ENCODE results near the gene ASB16. TPM values are rescaled to one million over a fixed set of nuclear protein-coding genes. Genes with fewer than 3 reads are reported as not detected.

Gene ASB16
- total RNA-seq, 2 experiments from 2014 or later, result 0.38 TPM; not detected in 1

DNA sequence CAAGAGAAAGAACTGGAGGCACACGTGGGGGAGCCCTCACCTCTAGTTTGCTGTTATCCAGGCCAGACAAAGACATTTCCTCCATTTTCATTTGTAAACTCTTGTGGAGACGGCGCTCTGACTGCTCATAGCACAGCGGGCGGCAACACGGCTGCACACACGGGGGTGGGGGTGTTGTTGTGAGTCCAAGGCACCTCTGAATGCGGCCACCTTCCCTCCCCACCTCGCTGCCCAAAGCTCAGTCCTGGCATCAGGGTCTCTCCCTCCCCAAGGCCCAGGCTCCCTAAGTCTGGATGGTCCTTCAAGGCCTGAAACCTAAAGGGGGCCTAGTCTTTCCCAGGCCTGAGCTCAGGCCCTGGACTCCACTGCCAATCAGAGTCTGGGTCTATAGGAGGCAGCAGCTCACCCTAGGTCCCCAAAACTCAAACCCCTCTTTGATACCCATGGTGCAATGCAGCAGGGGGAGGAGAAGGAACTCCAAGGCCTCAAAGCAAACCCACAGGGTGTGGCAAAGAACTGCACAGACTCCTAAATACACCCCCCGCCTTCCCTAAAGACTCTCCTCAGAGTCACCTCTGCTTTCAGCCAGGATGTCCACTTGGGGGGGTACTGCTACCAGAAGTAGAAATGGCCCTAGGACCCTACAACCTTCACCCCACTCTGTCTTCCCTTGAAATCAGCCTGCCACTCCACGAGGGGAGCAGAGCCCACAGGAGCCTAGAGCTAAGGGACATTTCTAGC lies 27.6 kb downstream of the ASB16 start:
- POLR2A ChIA-PET, result interaction anchor here (1.1 to 25.4 kb wide), 7 partner anchors 11 to 129 kb away, joined by 3 to 504 read pairs (median 8); partner anchors contain the start of genes HDAC5, SLC25A39, TMUB2 and UBTF

DNA sequence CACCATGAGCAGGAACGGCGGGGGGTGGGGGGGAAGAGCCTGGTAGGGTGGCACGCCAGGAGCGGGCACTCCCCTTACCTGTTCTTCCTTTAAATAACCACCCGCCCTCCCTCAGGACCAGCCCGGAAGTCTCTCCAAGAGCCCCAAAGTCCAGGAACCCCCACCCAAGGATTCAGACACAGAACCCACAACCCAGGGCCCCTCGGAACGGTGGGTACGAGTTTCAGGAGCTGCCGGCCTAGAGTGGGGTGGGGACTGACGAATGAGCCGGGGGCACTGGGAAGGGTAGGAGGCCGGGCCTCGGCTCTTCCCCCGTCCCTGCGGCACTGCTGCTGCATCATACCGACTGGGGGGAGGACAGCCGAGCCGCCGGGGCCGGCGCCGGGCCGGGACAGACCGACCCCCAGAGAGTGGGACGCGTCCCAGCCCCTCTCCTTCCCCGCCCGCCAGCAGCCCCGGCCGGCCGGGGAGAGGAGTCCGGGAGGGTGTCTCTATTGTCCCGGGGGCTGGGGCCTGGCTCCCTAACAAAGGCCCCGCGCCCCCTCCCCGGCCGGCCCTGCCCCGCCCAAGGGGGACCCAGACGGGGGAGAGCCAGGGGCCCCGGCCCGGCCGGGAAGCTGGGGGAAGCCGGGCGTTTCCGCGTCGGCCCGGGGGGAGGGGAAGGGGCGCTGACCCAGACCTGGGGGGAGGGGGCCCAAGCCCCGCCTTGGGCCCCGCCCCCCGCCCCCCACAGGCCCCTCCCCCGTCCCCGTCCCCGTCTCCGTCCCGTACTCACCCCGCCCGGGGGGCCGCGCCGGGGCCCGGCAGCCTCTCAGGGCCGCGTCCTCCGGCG lies 28.4 kb downstream of the ASB16 start:
- H3K27ac Mint-ChIP-seq, result peak overlapping the region; percentile 95
- H3K4me1 Mint-ChIP-seq, result peaks cover 51% of the 10 kb centered on the region
- DNase-seq, result peak; percentile 69
- H3K27me3 Mint-ChIP-seq, result no peaks in the 10 kb centered on the region
- no peaks in the 10 kb centered on the region for H3K9me3 Mint-ChIP-seq
- ChIA-PET CTCF (interaction anchor here (1.4 to 2.8 kb wide), 4 partner anchors 11 to 132 kb away, joined by 5 to 25 read pairs (median 14); partner anchors contain the start of gene TMUB2), POLR2A (interaction anchor here (1.0 to 25.4 kb wide), 9 partner anchors 12 to 165 kb away, joined by 3 to 504 read pairs (median 6); partner anchors contain the start of genes FAM171A2, HDAC5, SLC25A39 and TMUB2)
- peaks cover 41% of the 10 kb centered on the region for H3K36me3 Mint-ChIP-seq (ENCODE audit: low read depth)
- peak overlapping the region; percentile 87 for H3K4me3 Mint-ChIP-seq

More for the DNA sequence above, 27.6 kb downstream of the ASB16 start:
- peaks cover 43% of the 10 kb centered on the region for H3K4me1 Mint-ChIP-seq
- CTCF ChIA-PET, result interaction anchor here (1.0 to 2.8 kb wide), 6 partner anchors 11 to 148 kb away, joined by 3 to 25 read pairs (median 8); partner anchors contain the start of gene TMUB2
- peaks cover 44% of the 10 kb centered on the region for H3K36me3 Mint-ChIP-seq (ENCODE audit: low read depth)
- peak; percentile 76 for DNase-seq
- H3K4me3 Mint-ChIP-seq, result peak overlapping the region; percentile 87
- no peaks in the 10 kb centered on the region for H3K9me3 Mint-ChIP-seq
- H3K27me3 Mint-ChIP-seq, result no peaks in the 10 kb centered on the region
- H3K27ac Mint-ChIP-seq, result peak overlapping the region; percentile 95

GRCh38 chr17:44199553-44200477 lies 29.3 kb downstream of the ASB16 start, which contains the start of gene ATXN7L3:
Gene ATXN7L3 (minus strand): TSS chr17:44199884. CDS start chr17:44198070, 1,814 bp downstream.
- no peaks in the 10 kb centered on the region for H3K9me3 Mint-ChIP-seq
- peaks cover 59% of the 10 kb centered on the region for H3K4me1 Mint-ChIP-seq
- DNase-seq, result peak; percentile 100
- H3K4me3 Mint-ChIP-seq, result peak within 1 kb of the TSS; percentile 90
- no peaks in the 10 kb centered on the region for H3K27me3 Mint-ChIP-seq
- peaks cover 32% of the 10 kb centered on the region for H3K36me3 Mint-ChIP-seq (ENCODE audit: low read depth)
- H3K27ac Mint-ChIP-seq, result peak within 1 kb of the TSS; percentile 95
- ChIA-PET CTCF (interaction anchor here (0.8 to 3.0 kb wide), 3 partner anchors 10 to 17 kb away, joined by 4 to 27 read pairs (median 21); partner anchors contain the start of gene TMUB2), POLR2A (interaction anchor here (1.0 to 25.4 kb wide), 7 partner anchors 13 to 164 kb away, joined by 3 to 504 read pairs (median 6); partner anchors contain the start of genes FAM171A2, HDAC5, TMUB2 and UBTF)

- no peak for DNase-seq
- Mint-ChIP-seq H3K9me3 (no peaks in the 10 kb centered on the region), H3K4me3 (peak overlapping the region; percentile 90), H3K27ac (peak overlapping the region; percentile 90), H3K4me1 (peaks cover 57% of the 10 kb centered on the region), H3K27me3 (no peaks in the 10 kb centered on the region), H3K36me3 (ENCODE audit: low read depth) (peaks cover 24% of the 10 kb centered on the region)
- CTCF ChIA-PET, result interaction anchor here (0.8 to 4.0 kb wide), 3 partner anchors 9 to 17 kb away, joined by 4 to 31 read pairs (median 27); no protein-coding TSS in a partner anchor
- POLR2A ChIA-PET, result interaction anchor here (1.8 to 25.4 kb wide), 3 partner anchors 14 to 149 kb away, joined by 5 to 504 read pairs (median 127); partner anchors contain the start of genes TMUB2 and UBTF
Observed at GRCh38 chr17:44200478-44201155, 30.1 kb downstream of the ASB16 start.

DNA sequence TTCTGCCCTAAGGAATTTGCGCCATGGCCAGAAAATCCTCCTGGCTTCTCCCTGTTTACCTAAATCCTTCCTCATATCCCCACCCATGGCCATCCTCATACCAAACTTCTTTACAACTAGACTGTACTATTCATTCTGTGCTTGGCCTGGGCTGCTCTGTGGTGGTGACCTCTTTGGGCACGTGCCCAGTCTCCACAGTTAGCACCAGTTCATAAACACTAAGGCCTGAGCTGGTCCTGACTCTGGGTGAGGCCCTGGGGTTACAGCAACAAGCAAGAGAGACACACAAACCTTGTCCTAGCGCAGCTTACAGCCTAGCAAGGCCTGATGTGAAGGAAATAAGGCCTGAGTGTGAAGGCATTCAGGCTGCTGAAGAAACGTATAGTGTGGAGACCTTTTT lies 32.3 kb downstream of the ASB16 start:
- Mint-ChIP-seq H3K36me3 (ENCODE audit: low read depth) (peaks cover 20% of the 10 kb centered on the region), H3K4me1 (peaks cover 46% of the 10 kb centered on the region), H3K27me3 (no peaks in the 10 kb centered on the region), H3K9me3 (no peaks in the 10 kb centered on the region), H3K4me3 (peak overlapping the region; percentile 9), H3K27ac (no peak overlapping the region)
- ChIA-PET POLR2A (interaction anchor here (1.2 to 25.4 kb wide), 2 partner anchors 11 to 79 kb away, joined by 4 to 504 read pairs; partner anchors contain the start of genes HDAC5 and UBTF), CTCF (interaction anchor here (1.2 to 4.0 kb wide), 3 partner anchors 15 to 124 kb away, joined by 3 to 31 read pairs (median 15); partner anchors contain the start of gene TMUB2)
- no peak for DNase-seq

DNA sequence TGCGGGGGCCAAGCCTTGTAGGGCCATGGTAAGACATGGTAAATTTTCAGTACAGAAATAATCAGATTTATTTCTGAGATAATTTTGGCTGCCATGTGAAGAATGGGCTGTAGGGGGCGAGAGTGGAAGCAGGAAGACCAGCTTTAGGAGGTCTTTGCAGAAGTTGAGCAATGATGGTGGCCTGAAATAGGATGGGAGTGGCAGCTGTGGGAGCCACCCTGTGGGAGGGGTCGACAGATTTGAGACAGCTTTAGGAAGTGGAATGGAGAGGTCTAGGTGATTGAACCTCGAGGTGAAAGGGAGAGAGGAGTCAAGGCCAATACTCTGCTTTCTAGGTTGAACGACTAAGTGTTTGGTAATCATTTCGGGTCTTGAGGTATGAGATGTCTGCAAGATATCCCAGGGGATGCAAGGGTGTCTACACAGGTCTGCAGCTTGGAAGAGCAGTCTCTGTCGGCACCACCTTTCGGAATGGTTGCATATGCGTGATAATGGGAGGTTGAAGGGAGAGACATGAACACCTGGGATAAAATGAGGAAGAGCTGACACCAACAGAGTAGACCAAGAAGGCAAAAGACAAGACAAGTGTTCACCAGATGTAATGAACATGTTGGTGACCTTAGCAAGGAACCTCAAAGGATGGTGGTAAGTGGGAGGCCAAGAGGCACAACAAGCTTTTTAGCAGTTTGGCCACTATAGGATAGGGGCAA lies 33.4 kb downstream of the ASB16 start:
- POLR2A ChIA-PET, result interaction anchor here (0.8 to 25.4 kb wide), 8 partner anchors 10 to 147 kb away, joined by 3 to 504 read pairs (median 6); partner anchors contain the start of genes SLC25A39, TMUB2 and UBTF
- H3K4me3 Mint-ChIP-seq, result no peak overlapping the region

DNA sequence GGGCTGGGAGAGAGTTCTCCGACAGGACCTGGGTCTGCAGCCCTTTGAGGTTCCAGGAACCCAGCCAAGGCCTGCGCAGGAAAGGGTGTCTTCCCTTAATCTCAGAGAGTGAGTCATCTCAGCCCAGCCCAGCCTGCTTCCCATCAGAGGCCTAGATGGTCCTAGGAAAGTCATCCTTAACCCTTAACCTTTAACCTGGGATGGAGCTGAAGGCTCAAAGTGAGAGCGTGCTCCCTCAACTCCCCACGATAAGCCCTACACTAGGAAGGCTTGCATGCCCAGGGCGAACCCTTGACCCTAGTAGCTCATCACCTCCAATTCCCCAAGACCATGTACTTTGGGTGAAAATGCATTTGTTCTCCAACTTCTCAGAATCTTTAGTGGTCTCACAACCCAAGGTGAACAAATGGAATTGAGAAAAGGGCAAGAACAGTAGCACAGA lies 34.0 kb downstream of the ASB16 start:
- CTCF ChIA-PET, result interaction anchor here (0.9 to 4.0 kb wide), 9 partner anchors 10 to 945 kb away, joined by 3 to 31 read pairs (median 6); partner anchors contain the start of gene TMUB2
- POLR2A ChIA-PET, result interaction anchor here (0.8 to 25.4 kb wide), 8 partner anchors 10 to 147 kb away, joined by 3 to 504 read pairs (median 6); partner anchors contain the start of genes SLC25A39, TMUB2 and UBTF
- Mint-ChIP-seq H3K27ac (peak overlapping the region; percentile 73), H3K9me3 (no peaks in the 10 kb centered on the region), H3K36me3 (ENCODE audit: low read depth) (peaks cover 23% of the 10 kb centered on the region), H3K4me1 (peaks cover 52% of the 10 kb centered on the region), H3K4me3 (no peak overlapping the region), H3K27me3 (no peaks in the 10 kb centered on the region)
- DNase-seq, result no peak

More for the DNA sequence above, 33.4 kb downstream of the ASB16 start:
- peaks cover 48% of the 10 kb centered on the region for H3K4me1 Mint-ChIP-seq
- CTCF ChIA-PET, result interaction anchor here (0.9 to 4.0 kb wide), 11 partner anchors 9 to 946 kb away, joined by 3 to 31 read pairs (median 5); partner anchors contain the start of gene TMUB2
- no peaks in the 10 kb centered on the region for H3K27me3 Mint-ChIP-seq
- peak; percentile 68 for DNase-seq
- H3K27ac Mint-ChIP-seq, result peak overlapping the region; percentile 77
- H3K36me3 Mint-ChIP-seq (ENCODE audit: low read depth), result peaks cover 21% of the 10 kb centered on the region
- no peaks in the 10 kb centered on the region for H3K9me3 Mint-ChIP-seq

DNA sequence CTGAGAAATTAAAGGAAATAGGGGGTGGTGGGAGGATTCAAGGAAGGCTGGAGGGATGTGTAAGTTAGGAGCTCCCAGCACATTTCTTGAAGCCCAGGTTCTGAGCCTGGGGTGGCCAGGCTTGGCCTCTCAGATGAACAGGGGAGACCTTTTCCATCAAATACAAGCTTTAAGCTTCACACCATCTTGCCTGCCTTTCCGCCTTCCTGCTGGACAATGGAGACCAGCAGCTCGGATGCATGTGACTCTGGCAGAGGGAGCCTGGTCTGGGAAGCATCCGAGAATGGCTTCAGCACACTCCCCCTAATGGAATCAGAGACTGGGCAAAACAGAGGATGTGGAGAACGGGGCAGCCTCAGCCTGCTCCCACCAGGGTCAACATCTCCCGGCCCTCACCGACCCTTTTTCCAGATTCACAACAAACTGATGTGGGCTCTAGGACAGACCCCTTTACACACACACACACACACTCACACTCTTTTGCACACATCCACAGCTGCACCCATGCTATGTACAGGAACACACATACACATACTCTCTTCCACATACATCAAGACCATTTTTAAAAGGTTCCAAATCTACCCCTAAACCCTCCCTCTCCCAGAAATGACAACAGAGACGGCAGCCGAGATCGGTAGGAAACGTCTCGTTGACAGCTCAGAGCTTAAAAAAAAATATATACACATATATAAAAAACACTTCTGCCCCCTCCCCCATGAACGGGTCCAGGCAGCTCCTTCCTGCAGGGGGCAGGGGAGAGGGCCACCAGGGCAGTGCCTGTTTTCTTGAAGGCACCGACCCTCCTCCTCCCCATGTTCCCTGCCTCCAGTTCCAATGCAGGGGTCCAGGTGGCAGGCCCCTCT lies 35.7 kb downstream of the ASB16 start:
- no peak for DNase-seq
- Mint-ChIP-seq H3K27me3 (no peaks in the 10 kb centered on the region), H3K9me3 (no peaks in the 10 kb centered on the region), H3K27ac (no peak overlapping the region), H3K4me1 (peaks cover 55% of the 10 kb centered on the region), H3K36me3 (ENCODE audit: low read depth) (peaks cover 32% of the 10 kb centered on the region), H3K4me3 (no peak overlapping the region)
- POLR2A ChIA-PET, result interaction anchor here (0.9 to 25.4 kb wide), 4 partner anchors 8 to 139 kb away, joined by 3 to 504 read pairs (median 255); partner anchors contain the start of genes ATXN7L3, GRN, TMUB2 and UBTF
- CTCF ChIA-PET, result interaction anchor here (1.1 to 1.6 kb wide), 5 partner anchors 11 to 124 kb away, joined by 3 to 9 read pairs (median 6); partner anchors contain the start of gene HDAC5

GRCh38 chr17:44206825-44207155 lies 36.3 kb downstream of the ASB16 start:
- CTCF ChIA-PET, result interaction anchor here (1.5 to 1.6 kb wide), 3 partner anchors 10 to 38 kb away, joined by 5 to 9 read pairs (median 7); no protein-coding TSS in a partner anchor
- H3K36me3 Mint-ChIP-seq (ENCODE audit: low read depth), result peaks cover 37% of the 10 kb centered on the region
- H3K9me3 Mint-ChIP-seq, result no peaks in the 10 kb centered on the region
- POLR2A ChIA-PET, result interaction anchor here (1.4 to 25.4 kb wide), 3 partner anchors 7 to 139 kb away, joined by 3 to 504 read pairs (median 504); partner anchors contain the start of genes ATXN7L3, GRN, TMUB2 and UBTF
- no peak for DNase-seq
- no peak overlapping the region for H3K27ac Mint-ChIP-seq
- H3K4me3 Mint-ChIP-seq, result no peak overlapping the region
- peaks cover 60% of the 10 kb centered on the region for H3K4me1 Mint-ChIP-seq
- H3K27me3 Mint-ChIP-seq, result no peaks in the 10 kb centered on the region
